GM21360 (cell line): ENCODE data around the gene ABCA4.
A peak's percentile ranks its signal among the peaks of the same experiment; 100 is the strongest.

Experiments used
- ATAC-seq: cut with Tn5 transposase; IDR thresholded peaks from one replicate; pipeline ENCODE4 v1.9.1; 2021; ENCODE audit warnings: mild to moderate bottlenecking, moderate library complexity; ENCODE audit not compliant: unreplicated experiment

The ABCA4 gene

DNA sequence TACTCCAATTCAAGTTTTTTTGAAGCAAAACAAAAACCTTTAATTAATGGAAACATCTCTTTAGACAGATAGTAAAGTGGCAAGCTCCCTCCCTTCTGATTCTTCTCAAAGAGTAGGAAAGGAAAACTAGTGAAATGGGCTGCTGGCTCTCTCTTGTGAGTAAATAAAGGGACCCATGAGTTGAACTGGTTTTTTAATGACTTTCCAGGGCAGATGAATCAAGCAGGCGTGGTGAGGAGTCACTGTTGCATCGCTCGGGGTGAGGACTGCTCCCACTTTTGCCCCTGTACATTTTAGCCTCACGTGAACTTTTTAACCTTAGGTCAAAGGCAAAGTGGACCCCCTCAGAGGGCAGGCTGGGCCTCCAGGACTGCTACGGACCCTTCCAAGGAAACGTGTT lies 64.8 kb downstream of the ABCA4 start:
- no peak for ATAC-seq

DNA sequence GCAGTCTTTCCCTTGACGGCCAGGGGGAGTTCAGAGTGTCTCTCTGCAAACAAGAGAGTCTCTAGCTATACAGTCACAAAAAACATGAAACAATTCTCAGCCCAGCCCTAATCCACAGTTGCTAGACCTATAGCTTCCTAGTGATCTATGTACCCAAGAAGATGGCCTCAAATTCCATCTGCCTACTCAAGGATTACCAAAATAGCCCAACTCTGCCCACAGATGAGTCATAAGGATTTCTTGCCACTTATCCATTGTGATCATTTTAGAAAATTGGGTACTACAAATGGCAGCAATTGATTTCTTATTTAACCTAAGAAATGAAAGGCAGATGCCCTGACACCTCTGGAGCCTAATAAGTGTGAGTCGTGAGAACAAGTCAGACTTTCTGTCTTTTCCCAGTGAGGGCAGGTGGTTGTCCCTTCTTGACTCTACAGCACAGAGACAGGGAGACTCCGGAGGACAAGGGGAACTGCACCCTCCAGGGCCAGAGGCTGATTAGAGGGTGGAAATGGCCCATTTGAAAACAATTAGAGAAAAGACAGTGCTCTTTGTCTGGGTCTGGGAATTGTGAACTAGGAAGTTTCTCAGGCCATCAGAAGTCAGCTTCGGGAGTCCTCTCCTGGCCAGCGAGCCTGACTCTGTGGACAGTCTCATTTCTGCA lies 65.4 kb downstream of the ABCA4 start:
- no peak for ATAC-seq

DNA sequence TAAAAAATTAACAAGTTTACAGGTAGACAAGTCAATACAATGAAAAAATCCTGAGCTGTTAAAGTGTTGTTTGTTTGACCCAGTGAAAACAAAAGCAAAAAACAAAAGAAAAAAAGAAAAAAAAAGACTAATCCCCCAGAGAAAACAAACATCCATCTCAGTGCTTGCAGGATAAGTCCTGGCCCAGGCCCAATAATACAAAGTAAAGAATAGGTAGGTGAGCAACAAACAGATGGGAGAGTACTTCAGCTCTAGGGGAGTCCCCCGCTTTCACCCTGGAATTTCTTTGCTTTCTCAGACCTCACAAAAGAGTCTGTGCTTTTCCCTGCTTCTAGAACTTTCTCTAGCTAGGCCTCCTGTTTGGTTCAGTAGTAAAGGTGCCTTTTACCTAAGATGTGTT lies 70.3 kb downstream of the ABCA4 start:
- no peak for ATAC-seq

DNA sequence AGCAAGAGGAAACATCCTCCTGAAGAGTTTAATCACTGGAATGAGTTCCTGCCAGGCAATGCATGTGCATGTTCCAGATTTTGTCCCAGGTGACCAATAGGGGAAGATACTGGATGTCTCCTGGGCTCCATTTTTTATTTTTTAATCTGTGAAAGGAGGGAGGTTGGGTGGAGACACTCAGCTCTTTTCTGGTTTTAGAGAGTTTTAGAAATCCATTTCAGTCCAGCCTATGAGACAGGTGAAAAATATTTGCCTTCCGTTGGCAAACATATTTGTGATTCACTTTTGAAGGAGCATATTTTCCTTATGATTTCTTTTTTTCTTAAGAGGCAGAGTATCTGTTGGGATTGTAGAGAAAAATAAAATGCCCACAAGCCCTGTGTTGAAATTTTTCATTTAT lies 70.7 kb downstream of the ABCA4 start:
- ATAC-seq, result no peak

DNA sequence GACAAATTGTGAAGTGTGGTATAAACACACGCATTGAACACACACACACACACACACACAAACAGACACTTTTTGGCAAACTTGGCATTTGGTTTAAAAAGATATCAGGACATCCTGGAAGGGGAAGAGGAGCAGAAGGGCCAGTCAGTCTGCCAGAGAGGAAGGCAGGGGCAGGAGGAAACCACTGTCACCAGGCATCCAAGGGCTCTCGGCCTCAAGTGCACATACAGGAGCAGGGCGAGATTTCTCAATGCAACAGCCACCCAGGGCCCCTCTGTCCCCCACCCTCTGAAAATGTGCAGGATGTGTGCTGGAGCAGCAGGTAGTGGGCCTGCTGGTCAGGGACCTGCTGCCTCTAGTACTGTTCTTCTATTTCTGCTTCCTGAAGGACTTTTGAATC lies 71.2 kb downstream of the ABCA4 start:
- ATAC-seq, result no peak

DNA sequence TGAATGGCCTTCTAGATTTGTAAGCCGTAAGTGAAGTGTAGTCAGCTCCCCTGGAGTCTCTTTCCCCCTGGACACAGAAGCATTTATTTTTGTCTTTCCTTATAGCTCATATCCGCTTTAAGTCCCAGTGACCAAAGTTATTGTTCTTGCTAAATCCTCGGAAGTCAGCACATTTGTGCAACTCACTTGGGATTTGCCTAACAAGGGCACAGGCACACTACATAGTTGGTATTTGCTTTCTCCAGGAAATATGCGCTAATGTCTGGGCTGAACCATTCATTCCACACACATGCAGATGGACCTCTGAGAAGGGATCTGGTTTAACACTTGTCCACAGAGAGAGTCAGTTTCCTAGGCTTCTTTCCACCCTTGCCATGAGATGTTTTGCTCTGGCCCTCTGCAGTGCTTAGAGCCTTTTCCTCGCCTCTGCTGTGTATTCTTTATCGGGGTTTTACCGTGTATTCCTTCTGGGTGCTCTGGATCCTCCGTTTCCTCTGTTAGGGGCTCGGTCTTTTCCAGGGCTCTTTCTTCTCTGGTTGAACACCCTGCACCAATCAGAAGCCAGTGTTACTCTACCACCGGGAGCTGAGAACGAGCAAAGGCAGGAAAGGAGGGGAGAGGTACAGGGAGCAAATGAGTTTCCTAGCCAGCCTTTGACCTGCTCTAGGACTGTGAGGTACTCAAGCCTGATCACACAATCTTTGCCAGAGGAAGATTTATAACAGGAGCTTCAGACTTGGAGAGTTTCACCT lies 72.4 kb downstream of the ABCA4 start:
- ATAC-seq, result no peak

DNA sequence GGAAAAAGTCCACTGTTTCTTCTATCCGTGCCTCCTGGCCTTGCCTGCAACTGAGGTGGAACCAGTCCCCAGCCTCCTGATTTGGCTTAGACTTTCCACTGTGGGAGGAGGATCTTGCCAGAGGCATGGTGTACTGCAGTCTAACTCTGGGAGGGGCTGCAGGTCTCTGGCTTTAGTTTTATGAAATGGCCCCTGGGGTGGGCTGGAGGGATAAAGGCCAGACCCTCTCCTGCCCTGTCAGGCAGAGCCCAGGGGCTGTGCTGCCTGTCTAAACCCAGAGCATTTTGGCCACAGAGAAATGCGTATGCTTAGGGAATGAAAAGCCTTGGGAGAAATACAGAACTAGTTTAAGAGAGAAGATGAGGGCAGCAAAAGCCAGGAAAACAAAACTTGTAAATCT lies 73.0 kb downstream of the ABCA4 start:
- no peak for ATAC-seq

DNA sequence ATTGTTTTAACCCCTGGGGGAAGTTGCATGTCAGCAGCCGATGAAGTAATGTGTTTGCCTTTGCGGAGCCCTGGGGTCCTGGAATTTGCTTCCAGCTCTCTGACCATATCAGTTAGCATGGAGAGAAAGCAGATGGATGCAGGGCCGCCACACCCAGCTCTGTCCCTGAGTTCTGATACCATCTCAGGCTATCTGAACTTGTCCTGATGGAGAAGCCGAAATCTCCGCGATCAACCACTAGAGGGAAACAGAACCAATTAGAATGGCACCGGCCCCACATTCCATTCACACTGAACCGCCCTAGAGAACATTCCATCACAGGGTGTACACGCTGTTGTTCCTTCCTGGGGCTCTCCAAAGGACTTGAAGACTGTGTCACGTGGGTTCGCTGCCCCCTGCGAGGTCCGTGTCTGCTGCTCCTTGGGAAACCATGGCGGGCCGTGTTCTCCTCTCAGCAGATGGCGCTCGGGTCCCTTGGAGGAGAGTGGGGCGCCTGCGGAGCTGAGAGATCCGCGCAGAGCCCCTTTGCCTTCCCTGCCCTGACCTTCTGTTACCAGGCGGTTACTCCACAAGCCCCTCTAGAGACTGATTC lies 75.4 kb downstream of the ABCA4 start:
- ATAC-seq, result no peak

DNA sequence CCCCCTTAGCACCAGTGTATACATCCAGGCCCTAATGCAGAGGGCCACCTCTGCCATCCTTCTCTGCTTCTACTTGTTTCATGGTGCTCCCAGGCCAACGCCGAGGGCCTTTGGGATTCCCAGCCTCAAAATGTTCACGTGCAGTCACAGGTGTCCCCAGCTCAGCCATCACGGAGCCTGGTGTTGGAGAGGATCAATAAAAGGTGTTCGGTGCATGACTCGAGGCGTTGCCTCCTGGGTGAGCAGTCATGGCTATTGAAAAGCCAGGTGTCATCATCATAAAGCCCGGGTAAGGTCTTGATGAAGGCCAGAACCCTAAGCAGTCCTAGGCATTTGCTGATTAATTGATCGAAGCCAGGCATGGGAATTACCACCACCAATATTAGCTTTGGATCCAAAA lies 76.1 kb downstream of the ABCA4 start:
- ATAC-seq, result no peak

DNA sequence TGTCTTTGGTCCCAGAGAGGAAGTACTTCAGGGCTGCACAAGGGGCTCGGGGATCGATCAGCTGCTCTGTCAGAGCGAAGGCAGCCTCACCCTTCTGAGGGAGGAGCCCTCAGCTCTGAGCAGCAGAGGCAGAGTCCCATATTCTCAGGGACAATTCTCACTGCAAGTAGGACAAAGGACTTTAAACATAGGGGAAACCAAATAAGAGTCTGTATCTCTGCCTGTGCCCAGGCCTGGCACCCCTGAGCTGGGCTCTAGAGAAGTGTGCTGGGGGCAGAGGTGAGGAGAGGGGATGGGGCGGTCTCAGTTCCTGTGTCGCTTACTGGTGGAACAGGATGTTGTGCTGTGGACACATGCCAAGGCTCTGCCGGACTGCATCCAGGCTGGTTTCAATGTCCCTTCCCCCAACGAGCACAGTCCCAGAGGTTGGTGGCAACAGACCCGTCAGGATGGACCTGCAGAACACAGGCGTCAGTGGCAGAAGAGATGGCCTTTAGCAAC lies 76.6 kb downstream of the ABCA4 start:
- no peak for ATAC-seq

DNA sequence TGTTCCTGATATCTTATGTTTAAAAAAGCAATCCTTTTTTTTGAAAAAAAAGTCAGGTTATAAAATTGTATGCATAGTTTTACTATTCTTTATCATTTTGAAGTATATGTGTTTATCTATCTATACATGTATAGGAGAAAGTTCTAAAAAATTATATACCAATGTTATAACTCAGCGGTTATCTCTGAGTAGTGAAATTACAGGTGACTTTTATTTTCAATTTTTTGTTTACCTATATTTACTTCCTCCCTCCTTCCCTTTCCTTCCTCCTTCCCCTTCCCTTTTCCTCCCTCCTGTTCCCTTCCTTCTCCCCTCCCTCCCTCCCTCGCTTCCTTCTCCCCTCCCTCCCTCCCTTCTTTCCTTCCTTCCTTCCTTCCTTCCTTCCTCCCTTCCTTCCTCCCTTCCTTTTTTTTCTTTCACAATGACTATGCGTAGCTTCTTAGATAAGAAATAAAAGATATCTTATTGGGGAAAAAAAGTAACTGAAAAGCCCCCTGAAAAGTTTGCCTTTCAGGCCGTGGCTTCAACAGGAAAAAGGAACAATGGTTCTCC lies 77.1 kb downstream of the ABCA4 start:
- ATAC-seq, result no peak

DNA sequence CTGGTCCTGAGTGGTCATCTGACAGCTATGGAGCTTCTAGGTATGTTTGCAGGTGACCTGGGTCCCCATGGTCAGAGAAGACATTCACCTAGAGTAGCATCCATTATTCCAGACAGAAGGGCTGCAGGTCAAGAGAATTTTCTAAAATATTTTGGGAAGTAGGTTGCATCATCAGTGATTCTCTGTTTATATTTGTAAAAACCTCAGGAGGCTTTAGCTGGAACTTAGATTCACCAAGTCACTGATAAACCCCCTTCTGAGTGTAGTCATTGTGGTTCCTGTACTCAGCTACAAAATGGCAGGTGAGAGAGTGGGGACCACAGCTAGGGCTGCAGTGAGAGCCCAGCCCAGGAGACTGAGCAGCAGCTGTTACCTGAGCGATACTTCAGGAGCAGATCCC lies 78.6 kb downstream of the ABCA4 start:
- ATAC-seq, result no peak

DNA sequence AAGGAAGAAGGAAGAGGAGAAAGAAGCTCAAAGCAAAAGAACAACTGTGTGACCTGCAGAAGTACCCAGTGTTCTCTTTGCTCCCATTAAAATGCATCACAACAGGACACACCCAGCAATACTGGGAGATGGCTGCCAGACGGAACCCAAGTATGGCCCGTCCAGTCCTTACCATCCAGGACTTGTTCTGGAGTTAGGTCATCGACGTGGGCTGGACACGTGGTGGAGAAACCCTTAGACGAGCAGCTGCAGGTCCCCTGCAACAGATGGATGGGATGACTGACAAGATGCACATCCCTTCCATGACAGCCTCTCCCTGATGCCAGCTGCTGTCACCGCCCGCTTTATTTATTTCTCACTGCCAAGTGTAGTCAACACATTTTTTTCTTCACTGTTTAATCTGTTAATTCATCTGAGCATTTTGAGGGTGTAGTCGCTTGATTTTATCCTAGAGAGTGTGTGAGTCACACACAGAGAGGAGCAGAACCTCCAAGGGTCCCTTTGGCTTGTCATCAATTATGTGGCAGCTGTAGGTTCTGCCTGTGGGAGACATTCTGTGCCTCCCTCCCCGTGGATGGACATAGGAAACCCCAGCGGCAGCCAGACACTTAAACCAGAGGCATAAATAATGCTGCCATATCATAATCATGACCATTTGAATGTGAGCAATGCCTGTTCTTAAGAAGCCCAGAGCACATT lies 80.9 kb downstream of the ABCA4 start:
- no peak for ATAC-seq

DNA sequence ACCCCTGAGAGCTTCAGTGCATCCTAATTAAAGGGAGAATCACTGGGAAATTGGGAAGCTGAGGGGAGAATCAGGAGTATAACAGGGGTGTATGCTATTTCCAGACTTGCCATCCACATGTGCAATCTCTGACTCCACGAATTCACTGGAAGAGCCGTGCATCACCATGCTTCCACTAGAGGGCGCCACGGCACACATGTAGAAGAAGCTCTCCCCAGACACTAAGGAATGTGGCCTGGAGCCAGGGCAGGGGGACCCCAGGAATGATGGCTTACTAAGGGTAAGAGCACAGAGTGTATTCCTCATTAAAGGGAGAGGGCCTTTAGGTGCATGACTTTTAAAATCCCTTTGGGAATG lies 81.5 kb downstream of the ABCA4 start:
- no peak for ATAC-seq

DNA sequence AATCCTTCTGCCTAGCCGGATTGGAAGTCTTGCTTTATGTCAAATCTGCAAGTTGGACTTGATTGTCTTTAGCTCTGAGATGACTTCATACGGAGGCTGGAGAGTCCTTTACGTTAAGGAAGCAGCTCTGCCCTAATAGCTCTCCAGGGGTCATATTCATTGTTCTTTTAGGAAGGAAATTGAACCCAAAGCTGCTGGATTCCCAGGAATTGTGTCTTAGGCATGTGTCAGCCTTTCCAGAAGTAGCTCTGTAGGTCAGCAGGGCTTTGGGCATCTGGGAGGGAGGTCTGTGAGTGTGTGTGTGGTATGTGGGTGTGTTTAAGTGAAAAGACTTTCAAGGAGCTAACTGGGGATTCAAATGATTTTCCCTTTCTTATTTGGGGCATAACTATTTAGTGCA lies 82.4 kb downstream of the ABCA4 start:
- ATAC-seq, result no peak

DNA sequence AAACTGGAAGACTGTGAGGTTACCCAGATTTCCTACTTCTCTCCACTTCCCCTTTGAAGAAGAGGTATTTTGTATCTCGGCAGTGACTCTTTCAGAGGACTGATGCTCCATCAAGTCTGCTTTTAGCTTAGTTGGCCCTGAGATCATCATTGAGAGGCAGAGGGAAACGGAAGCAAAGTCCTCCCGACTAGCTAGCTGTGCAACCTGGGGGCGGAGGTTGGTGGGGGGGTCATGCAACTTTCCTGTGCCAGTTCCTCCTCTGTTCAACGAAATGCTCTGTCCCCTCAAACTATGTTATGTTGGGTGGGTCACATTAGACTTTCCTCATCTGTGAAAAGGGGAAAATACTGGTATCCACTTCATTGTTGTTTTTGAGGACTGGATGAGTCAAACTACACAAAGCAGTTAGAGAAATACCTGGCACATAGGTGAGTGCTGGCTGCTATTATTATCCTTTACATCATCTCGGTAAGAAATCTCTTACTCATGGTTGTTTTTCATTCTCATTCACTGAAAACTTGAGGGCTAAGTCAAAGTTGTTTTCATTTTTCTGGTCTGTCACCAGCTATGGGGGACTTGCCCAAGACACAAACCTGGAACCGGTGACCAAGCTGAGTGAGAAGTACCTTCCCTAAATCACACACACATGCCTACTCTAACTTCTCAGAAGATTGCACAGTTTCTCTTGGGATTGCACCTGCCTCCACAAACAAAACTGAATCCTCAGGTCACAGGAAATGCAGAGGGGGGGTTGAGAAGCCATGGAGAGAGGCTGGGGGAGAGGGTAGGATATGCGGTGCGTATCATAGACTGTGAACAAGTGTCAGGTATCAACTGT lies 83.3 kb downstream of the ABCA4 start:
- peak; percentile 40 for ATAC-seq

DNA sequence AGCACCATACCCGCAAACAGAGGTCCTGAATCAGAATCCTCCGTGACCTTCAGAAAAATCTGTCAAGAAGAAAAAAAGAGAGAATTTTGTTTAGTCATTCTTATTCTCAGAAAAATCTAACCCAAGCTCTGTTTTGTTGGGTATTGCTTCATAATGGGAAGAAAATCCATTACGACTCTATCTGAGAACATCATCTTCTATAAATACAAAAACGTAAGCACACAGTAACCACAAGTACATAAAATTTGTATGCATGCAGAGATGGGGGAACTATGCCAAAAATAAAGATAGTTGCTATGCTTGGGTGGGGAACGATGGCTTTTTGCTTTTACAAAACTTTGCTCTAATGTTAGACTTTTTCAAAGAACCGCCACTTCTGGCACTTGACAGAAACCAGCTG lies 84.2 kb downstream of the ABCA4 start:
- no peak for ATAC-seq

DNA sequence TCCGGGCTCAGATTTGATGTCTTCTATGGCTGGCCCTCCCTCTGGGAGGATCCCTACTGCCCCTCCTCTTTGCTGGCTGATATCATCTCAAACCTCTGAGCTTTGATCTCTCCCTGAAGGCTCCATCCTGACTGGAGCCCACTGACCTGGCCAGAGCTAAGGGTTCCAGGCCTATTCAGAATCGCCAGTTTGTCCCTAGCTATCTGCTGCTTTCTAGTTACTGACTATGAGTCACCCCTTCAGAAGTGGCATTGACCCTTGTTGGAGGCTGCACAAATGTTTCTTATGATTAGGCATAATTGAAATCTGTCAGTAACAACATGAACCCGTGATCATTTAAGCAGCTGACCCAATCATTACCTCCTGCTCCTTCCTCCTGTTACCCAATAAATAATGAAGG lies 87.1 kb downstream of the ABCA4 start:
- ATAC-seq, result no peak

DNA sequence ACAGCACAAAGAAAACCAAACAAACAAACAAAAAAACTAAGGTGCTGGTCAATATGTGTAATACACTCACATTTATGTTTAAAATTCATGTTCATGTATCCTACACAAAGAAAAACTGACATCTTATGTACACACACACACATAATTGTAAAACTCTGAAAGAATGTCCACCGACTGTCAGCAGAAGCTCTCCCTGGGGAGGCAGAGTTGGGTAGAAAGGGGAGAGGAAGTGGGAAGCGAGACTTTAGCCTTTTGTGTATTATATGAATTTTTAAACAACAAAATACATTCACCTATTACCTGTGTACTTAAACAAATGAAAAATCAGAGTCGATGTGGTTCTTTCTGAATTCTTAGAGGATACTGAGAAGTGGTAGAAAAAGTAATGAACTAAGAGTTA lies 88.3 kb downstream of the ABCA4 start:
- no peak for ATAC-seq

DNA sequence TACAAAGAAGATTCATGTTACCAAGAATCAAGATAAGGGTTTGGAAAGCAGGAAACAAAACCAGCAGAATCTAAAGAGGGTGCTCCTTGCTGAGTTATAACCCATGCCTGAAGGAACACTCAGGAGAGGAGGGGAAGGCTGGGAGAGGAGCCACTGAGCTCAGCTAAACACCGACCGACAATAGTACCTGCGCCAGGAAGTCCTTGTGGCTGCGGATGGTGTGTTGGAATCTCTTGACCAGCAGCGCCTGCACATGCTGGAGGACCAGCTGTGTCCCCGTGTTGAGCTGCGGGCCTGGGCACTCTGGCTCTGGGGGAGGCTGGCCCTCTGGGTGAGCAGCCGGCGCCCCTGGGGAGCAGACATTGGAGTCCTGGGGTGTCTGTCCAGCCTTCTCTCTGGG lies 89.4 kb downstream of the ABCA4 start:
- ATAC-seq, result no peak

DNA sequence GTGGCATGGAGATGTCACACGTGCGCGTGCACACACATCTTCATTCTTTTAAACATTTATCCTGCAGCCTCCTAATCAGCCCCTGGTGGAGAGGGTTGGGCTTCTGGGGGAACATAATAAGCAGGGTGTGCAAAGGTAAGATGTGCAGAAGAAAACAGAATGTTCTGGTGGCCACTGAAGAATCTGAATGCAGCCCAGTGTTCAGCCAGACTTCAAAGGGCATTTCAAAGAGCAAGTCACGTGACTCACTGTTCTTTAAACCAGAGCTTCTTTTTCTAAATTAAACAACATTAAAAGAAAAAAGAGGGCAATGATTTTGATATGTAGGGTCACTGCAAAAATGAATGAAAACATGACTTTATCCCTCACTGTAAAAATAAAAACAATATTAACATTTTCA lies 89.8 kb downstream of the ABCA4 start:
- no peak for ATAC-seq
